PC-9 (cell line): Measurements from ENCODE around the gene ENTPD7.

Experiments
- EZH2 ChIP-seq: fragments of 200-600 bp; sonication (generic); IDR thresholded peaks from 2 replicates; pipeline ENCODE4 v1.8.0; 2017; ENCODE audit warnings: antibody characterized with exemption, low read depth
- TF ChIP-seq, protein P1 (sequence below): fragments of 200-600 bp; sonication (generic); conservative IDR thresholded peaks from 2 replicates; pipeline ENCODE4 v1.6.1; 2017; ENCODE audit warnings: mixed run types, antibody characterized with exemption, mild to moderate bottlenecking, moderate library complexity

DNA sequence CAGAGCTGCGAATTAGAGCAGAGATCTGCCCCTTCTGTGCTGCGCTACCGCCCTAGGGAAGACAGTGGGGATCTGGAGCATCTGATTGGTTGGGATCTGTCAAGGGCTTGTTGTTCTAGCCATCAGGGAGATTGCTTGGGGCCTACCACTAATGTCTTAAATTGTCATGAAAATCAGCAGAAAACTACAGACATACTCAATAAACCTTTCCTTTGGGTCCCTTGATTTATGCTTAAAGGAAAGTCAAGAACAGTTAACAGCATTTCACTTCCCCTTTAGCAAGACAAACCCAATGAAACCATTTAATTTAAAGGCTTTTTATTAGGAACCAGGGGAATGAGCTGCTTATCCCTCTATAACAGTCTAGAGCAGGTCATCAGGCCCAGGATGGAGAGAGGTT lies 49.1 kb upstream of the ENTPD7 start:
- TF ChIP-seq, protein P1, sequence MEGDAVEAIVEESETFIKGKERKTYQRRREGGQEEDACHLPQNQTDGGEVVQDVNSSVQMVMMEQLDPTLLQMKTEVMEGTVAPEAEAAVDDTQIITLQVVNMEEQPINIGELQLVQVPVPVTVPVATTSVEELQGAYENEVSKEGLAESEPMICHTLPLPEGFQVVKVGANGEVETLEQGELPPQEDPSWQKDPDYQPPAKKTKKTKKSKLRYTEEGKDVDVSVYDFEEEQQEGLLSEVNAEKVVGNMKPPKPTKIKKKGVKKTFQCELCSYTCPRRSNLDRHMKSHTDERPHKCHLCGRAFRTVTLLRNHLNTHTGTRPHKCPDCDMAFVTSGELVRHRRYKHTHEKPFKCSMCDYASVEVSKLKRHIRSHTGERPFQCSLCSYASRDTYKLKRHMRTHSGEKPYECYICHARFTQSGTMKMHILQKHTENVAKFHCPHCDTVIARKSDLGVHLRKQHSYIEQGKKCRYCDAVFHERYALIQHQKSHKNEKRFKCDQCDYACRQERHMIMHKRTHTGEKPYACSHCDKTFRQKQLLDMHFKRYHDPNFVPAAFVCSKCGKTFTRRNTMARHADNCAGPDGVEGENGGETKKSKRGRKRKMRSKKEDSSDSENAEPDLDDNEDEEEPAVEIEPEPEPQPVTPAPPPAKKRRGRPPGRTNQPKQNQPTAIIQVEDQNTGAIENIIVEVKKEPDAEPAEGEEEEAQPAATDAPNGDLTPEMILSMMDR = no peak
- TF ChIP-seq EZH2 = no peak
